HG03439 (cell line): ENCODE results near the gene ALDH7A1.
A peak's percentile ranks its signal among the peaks of the same experiment; 100 is the strongest.
"Not testable (repeated sequence)": the region's sequence is repeated elsewhere in the genome, so short reads cannot be mapped to it uniquely, and the experiment has no call there.

ENCODE experiments used
- ATAC-seq: cut with Tn5 transposase; IDR thresholded peaks from one replicate; pipeline ENCODE4 v1.9.1; 2021; ENCODE audit warnings: mild to moderate bottlenecking, moderate library complexity; ENCODE audit not compliant: unreplicated experiment

The ALDH7A1 gene

DNA sequence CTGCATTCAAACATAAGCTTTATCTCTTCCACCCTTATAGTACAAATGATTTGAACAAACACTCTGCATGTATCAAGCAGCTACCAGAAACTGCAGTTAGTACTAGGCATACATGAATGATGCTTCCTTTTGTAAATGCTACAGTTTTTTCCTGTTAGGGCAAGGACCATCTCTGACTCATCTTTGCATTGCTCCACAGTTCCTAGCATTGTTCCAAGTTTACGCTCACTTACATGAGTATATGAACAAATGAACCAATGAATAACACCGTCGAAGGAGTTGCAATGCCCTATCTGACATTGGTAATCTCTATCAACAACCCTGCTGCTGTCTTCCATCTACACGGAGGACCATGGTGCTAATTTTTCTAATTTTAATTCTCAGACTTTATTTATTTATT, 2.1 kb upstream of the ALDH7A1 start:
- no peak for ATAC-seq

DNA sequence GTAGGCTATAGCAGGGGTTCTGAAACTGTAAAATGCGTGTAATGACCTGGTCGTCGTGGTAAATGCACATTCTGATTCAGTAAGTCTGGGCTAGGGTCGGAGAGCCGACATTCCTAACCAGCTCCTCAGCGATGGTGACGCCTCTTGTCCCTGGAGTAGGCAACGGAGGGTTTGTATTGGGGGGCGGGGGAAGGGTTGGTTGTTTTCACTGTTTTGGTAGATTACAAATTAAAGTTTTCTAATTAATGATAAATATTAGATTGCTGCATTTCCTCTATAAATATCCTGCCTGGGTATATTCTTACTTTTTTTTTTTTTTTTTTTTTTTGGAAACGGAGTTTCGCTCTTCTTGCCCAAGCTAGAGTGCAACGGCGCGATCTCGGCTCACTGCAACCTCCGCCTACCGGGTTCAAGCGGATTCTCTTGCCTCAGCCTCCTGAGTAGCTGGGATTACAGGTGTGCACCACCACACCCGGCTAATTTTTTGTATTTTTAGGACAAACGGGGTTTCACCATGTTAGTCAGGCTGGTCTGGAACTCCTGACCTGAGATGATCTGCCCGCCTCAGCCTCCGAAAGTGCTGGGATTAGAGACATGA, 566 bp upstream of the ALDH7A1 start:
- no peak for ATAC-seq

DNA sequence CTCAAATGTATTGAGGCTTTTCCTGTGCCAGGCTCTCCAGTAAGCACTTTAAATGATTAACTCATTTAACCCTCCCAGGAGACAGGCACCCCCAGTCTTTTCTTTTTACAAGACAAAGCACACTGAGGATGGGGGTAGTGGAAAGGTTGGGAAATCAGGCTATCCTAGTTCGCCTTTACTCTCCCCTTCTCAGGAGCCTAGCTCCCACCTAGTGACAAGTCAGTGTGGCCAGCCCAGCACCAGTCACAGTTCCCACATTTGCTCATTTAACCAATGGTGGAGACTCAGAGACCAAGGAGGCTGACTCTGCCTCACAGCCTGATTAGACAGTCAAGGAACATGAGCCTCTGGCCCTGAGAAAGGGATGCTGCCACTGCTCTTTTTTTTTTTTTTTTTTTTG, 3.5 kb downstream of the ALDH7A1 start:
- no peak for ATAC-seq

DNA sequence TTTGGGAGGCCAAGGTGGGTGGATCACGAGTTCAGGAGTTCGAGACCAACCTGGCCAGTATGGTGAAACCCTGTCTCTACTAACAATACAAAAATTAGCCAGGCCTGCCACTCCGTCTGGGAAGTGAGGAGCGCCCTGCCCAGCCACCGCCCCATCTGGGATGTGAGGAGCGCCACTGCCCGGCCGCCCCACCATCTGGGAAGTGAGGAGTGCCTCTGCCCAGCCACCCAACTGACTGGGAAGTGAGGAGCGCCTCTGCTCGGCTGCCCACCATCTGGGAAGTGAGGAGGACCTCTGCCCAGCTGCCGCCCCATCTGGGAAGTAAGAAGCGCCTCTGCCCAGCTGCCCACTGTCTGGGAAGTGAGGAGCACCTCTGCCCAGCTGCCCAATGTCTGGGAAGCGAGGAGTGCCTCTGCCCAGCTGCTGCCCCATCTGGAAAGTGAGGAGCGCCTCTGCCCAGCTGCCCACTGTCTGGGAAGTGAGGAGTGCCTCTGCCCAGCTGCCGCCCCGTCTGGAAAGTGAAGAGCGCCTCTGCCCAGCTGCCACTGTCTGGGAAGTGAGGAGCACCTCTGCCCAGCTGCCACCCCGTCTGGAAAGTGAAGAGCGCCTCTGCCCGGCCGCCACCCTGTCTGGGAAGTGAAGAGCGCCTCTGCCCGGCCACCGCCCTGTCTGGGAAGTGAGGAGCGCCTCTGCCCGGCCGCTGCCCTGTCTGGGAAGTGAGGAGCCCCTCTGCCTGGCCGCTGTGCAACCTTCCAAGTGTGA, 5.3 kb downstream of the ALDH7A1 start:
- no peak for ATAC-seq

DNA sequence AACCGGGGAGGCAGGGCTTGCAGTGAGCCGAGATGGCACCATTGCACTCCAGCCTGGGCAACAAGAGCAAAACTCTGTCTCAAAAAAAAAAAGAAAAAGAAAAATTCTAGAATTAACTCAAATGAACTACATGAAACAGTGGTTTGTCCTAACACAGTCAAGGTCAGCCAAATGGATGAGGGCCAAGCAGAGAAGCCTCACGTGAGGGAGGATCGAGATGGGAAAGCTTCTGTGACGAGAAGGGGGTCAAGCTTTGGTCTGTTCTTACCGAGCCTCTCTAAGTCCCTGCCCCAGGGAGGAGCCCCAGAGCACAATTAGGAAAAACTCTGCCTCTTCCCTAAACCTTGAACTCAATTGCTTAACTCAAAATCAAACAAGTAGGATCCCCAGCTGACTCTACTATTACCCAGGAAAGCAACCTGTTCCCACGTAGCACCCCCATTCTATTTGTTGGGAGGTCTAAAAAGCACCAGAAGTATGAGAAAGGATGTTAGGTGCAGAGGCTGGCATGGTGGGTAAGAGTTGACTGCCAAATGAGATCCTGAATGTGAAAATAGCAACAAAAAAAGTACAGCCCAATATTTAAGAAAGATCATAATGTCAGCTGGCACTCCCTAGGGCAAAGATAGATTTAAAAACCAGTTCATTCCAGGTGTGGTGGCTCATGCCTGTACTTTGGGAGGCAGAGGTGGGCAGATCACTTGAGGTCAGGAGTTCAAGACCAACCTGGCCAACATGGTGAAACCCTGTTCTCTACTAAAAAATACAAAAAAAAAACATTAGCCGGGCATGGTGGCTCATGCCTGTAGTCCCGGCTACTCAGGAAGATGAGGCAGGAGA, 7.2 kb downstream of the ALDH7A1 start:
- ATAC-seq = no peak

DNA sequence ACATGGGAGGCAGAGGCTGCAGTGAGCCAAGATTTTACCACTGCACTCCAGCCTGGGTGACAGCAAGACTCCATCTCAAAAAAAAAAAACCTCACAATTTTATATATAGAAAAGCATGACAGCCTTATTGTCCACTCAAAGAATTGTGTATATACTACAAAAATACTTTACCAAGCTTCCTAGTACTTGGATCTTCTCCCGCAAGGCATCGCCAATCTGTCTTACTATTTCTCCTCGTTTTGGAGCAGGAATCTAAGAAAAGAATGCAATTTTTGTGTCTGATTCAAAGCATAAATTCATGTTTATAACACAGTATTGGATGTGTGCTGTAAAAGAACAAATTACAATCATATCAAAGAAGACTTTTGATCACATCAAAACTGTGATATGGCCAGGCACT, 11.3 kb downstream of the ALDH7A1 start:
- ATAC-seq = no peak

DNA sequence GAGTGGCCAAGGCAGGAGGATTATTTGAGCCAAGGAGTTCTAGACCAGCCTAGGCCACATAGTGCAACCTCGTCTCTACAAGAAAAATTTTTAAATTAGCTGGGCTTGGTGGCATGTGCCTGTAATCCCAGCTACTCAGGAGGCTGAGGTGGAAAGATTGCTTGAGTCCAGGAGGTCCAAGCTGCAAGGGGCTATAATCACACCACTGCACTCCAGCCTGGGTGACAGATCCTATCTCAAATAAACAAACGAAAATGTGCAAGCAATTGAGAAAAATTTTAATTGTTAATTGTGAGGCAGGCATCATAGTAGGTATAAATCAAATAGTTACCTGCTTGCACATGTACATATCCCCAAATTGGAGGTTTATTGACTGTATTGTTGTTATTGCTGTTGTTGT, 15.3 kb downstream of the ALDH7A1 start:
- ATAC-seq = no peak

DNA sequence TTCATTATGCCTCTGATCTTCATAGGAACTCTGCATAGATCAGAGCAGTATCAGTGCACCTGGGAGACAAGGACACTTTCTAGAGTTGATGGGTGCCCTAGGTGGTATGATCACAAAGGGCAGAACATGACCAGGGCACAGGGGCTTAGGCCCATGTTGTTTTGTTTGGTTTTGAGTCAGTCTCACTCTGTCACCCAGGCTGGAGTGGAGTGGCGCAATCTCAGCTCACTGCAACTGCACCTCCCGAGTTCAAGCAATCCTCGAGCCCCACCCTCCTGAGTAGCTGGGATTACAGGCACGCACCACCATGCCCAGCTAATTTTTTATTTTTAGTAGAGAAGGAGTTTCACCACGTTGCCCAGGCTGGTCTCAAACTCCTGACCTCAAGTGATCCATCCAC, 17.6 kb downstream of the ALDH7A1 start:
- ATAC-seq = no peak

DNA sequence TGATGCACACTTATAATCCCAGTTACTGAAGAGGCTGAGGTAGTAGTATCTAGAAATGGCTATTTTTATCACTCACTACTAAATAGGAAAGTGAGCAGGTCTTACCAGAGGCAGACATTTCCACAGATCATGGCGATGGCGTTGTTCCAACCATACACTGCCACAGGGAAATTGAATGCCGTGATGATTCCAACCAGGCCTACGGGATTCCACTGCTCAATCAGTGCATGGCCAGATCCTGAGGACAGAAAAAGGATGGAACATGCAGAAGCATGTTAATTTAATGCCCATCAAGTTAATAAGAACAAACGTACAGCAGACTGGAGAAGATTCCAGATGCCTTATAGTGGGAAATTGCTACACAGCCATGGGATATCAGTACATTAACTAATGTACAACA, 18.0 kb downstream of the ALDH7A1 start:
- no peak for ATAC-seq

DNA sequence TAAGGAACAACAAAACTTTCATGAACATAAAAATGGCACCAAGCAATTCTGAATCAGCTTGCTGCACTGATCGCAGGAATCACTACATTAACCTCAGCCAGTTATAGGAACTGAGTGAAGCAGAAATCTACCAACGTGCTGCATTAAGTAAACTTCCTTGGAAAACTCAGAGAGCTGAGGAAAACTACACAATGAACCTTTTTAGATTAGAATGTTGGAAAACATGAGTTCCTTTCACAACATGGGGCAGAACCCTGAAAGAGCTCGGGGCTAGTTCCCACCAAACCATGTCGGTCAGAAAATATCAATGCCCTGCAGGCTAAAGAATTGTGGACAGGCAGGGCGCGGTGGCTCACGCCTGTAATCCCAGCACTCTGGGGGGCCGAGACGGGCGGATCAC, 19.4 kb downstream of the ALDH7A1 start:
- no peak for ATAC-seq

GRCh38 chr5:126568206-126568755, 26.7 kb downstream of the ALDH7A1 start:
- ATAC-seq = no peak

- ATAC-seq = peak; percentile 85
Measured at GRCh38 chr5:126562823-126563222, 32.2 kb downstream of the ALDH7A1 start.

DNA sequence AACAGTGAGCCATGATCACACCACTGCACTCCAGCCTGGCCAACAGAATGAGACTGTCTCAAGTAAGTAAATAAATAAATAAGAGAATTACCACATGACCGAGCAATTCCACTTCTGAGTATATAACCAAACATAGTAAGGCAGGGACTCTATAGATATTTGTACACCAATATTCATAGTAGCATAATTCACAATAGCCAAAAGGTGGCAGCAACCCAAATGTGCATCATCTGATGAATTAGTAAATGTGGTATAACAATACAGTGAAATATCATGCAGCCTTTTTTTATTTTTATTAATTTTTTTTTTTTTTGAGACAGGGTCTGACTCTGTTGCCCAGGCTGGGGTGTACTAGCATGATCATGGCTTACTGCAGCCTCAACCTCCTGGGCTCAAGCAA, 33.1 kb downstream of the ALDH7A1 start:
- ATAC-seq = no peak

DNA sequence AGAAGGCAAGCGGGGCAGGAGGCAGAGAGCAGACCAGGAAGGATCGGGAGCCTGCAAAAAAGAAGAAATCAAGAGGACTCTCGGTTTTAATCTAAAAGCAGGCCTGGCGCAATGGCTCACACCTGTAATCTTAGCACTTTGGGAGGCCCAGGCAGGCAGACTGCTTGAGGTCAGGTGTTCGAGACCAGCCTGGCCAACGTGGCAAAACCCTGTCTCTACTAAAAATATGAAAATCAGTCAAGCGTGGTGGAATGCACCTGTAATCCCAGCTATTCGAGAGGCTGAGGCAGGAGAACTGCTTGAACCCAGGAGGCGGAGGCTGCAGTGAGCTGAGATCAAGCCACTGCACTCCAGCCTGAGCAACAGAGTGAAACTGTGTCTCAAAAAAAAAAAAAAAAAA, 39.9 kb downstream of the ALDH7A1 start:
- ATAC-seq = not testable (repeated sequence)

GRCh38 chr5:126552614-126553013, 42.4 kb downstream of the ALDH7A1 start:
- ATAC-seq = no peak

GRCh38 chr5:126544087-126544740, 50.8 kb downstream of the ALDH7A1 start:
- peak; percentile 84 for ATAC-seq

DNA sequence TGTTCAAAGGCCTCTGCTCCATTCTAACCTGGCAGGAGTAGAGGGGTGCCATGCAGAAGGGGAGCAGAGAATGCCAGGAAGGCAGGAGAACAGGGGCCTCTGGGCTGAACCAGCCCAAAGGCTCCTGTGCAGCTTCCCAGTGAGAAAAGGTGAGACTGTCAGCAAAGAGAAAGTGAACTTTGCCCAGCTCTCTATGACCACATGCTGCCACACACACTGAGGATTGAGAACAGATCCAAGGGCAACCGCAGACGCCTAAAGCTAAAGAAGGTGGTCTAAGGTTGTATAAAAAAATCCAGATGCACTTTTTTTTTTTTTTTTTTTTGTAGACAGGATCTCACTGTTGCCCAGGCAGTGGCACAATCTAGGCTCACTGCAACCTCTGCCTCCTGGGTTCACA, 51.4 kb downstream of the ALDH7A1 start:
- no peak for ATAC-seq

- ATAC-seq = no peak
Measured at GRCh38 chr5:126543009-126543408, 52.0 kb downstream of the ALDH7A1 start.

DNA sequence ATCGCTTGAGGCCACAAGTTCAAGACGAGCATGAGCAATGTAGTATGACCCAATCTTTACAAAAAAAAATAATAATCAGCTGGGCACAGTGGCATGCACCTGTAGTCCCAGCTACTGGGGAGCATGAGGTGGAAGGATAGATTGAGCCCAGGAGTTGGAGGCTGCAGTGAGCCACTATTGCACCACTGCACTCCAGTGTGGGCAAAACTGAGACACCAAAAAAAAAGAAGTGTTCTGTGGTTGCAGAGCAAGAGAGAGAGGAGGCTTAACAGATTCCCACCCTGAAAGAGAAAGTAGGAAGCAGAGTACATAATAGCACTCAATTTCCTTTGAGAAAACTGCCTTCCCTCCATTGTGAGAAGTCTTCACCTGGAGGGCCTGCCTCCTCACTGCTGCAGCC, 52.6 kb downstream of the ALDH7A1 start:
- ATAC-seq = no peak

DNA sequence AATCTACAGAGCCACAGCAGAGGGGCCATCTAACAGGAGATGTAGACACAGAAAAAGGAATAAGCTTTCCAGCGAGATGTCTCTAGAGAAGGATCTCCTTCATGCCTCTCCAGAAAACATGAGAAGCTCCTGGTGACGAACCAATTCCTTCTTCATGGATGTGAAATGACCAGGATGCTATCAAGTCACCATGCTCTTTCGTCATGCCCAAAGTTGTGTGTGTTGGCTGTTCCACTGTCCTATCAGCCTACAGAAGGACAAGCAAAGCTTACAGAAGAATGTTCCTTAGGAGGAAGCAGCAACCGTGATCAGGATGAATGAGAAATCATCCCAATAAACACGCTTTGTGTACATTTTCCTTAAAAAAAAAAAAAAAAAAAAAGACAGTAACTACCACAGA, 54.4 kb downstream of the ALDH7A1 start:
- ATAC-seq = no peak

DNA sequence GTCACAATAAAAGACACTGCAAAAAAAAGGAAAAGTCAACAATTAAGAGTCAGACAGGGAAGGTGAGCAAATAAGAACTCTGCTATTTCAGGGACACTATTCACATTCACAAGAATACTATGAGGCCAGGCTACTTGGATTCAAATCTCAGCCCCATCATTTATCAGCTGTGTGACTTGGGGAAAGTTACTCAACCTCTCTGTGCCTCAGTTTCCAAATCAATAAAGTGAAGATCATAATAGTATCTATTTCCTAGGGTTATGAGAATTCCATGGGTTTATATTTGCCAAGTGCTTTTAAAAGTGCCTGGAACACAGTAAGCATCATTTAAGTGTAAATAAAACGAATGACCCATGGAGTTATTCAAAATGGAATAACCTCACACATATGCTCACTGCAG, 56.4 kb downstream of the ALDH7A1 start:
- no peak for ATAC-seq
